Karpas-422 (cell line): ENCODE measurements around the gene NFS1. TPM values are rescaled to one million over a fixed set of nuclear protein-coding genes. Genes with fewer than 3 reads are reported as not detected.

Experiments used
- DNase-seq: peaks from one replicate; pipeline ENCODE4 v3.0.0-alpha.2; 2015
- H2AFZ ChIP-seq: fragments of 200-600 bp; sonication (generic); 2 replicates; pipeline ENCODE4 v1.6.1; 2014; ENCODE audit warnings: antibody characterized with exemption, low read length, mixed read lengths
- H3K27ac ChIP-seq: fragments of 200-600 bp; sonication (generic); 2 replicates; pipeline ENCODE4 v1.5.1; 2014; ENCODE audit warnings: mild to moderate bottlenecking, low read length, moderate library complexity
- H3K27me3 ChIP-seq: fragments of 200-600 bp; sonication (generic); 2 replicates; pipeline ENCODE4 v1.6.1; 2014; ENCODE audit warnings: low read length, mixed read lengths
- H3K36me3 ChIP-seq: fragments of 200-600 bp; sonication (generic); 2 replicates; pipeline ENCODE4 v1.6.1; 2014; ENCODE audit warnings: low read length, mixed read lengths; ENCODE audit not compliant: insufficient read depth
- H3K4me1 ChIP-seq: fragments of 200-600 bp; sonication (generic); 2 replicates; pipeline ENCODE4 v1.6.1; 2014; ENCODE audit warnings: mild to moderate bottlenecking, low read length, mixed read lengths
- H3K4me2 ChIP-seq: fragments of 200-600 bp; sonication (generic); 2 replicates; pipeline ENCODE4 v1.6.1; 2014; ENCODE audit warnings: low read length, low read depth, mild to moderate bottlenecking; ENCODE audit not compliant: poor library complexity, severe bottlenecking
- H3K4me3 ChIP-seq: fragments of 200-600 bp; sonication (generic); 2 replicates; pipeline ENCODE4 v1.5.1; 2014; ENCODE audit warnings: mild to moderate bottlenecking, antibody characterized with exemption, low read length, mixed read lengths
- H3K79me2 ChIP-seq: fragments of 200-600 bp; sonication (generic); 2 replicates; pipeline ENCODE4 v1.6.1; 2014; ENCODE audit warnings: mild to moderate bottlenecking, low read length, mixed read lengths
- H3K9ac ChIP-seq: fragments of 200-600 bp; sonication (generic); 2 replicates; pipeline ENCODE4 v1.6.0; 2014; ENCODE audit warnings: low read length
- H3K9me2 ChIP-seq: fragments of 200-600 bp; sonication (generic), shearing (Covaris generic); replicated peaks from 2 replicates; pipeline ENCODE4 v1.6.0; 2014; ENCODE audit warnings: mild to moderate bottlenecking, low read length, moderate library complexity; ENCODE audit not compliant: insufficient read depth
- H3K9me3 ChIP-seq: fragments of 300-700, 200-600 bp; sonication (generic); 2 replicates; pipeline ENCODE4 v1.6.1; 2014; ENCODE audit warnings: low read length, mixed read lengths
- H4K20me1 ChIP-seq: fragments of 200-600 bp; sonication (generic); 2 replicates; pipeline ENCODE4 v1.6.1; 2014; ENCODE audit warnings: mild to moderate bottlenecking, antibody characterized with exemption, low read length, low read depth; ENCODE audit not compliant: insufficient read depth
- total RNA-seq: library from RNA; depleted of rRNA; stranded (reverse); fragments of >200 nt; shearing (Covaris generic); gene quantifications from 2 replicates; pipeline ENCODE4 v1.2.3, GENCODE V29; 2014; ENCODE audit warnings: low replicate concordance

The NFS1 gene
- total RNA-seq, 1 experiment from 2014 or later, result 62.6 TPM

DNA sequence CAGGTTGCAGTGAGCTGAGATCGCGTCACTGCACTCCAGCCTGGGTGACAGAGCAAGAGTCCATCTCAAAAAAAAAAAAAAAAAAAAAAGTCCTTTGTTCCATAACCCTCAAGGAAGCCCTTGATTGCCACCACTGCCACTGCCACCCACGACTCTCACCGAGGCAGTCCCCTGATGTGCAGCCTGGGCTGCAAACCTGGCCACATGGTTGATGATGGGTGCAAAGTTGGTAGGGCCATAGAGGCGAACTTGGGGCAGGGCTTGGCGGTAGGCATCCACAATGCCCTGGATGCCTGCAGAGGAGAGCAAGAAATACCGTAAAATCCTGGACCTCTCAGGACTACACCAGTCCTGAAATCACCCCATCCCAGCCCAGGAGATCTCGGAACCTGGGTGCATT lies 72.0 kb downstream of the NFS1 start:
- no peak overlapping the region for H3K4me3 ChIP-seq
- no peaks in the 10 kb centered on the region for H3K4me1 ChIP-seq
- no peaks in the 10 kb centered on the region for H4K20me1 ChIP-seq
- H2AFZ ChIP-seq, result no peak overlapping the region
- H3K9me3 ChIP-seq, result no peaks in the 10 kb centered on the region
- no peak for DNase-seq
- H3K36me3 ChIP-seq, result peaks cover 38% of the 10 kb centered on the region
- H3K27me3 ChIP-seq, result no peaks in the 10 kb centered on the region
- H3K27ac ChIP-seq, result no peak overlapping the region
- no peaks in the 10 kb centered on the region for H3K79me2 ChIP-seq
- no peaks in the 10 kb centered on the region for H3K9me2 ChIP-seq
- H3K4me2 ChIP-seq, result no peak overlapping the region
- H3K9ac ChIP-seq, result no peak overlapping the region

DNA sequence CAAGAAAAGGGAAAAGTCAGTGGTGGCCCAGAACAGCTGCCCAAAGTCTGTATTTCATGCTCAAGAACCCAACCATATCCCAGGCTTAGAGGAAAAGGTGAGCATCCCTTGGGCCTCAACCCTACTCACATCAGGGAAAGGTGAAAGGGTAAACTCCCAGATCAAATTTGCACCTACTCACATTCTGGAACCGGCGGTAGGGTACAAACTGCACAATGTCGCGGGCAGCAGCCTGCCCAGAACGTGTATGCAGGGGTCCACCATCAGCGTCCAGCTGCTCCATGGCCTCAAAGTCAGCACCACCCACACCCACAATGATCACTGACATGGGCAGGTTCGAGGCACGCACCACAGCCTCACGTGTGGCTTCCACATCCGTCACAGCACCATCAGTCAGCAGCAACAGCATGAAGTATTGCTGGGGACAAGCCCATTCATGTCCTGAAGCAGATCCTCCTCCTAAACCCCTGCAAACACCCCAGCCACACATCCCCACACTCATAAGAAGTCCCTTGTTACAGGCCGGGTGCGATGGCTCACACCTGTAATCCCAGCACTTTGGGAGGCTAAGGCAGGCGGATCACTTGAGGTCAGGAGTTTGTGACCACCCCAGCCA lies 72.7 kb downstream of the NFS1 start:
- Histone ChIP-seq H3K4me3 (no peak overlapping the region), H3K27me3 (no peaks in the 10 kb centered on the region), H4K20me1 (no peaks in the 10 kb centered on the region), H2AFZ (no peak overlapping the region), H3K9me2 (no peaks in the 10 kb centered on the region), H3K79me2 (no peaks in the 10 kb centered on the region), H3K9me3 (no peaks in the 10 kb centered on the region), H3K27ac (no peak overlapping the region), H3K9ac (no peak overlapping the region), H3K36me3 (peaks cover 38% of the 10 kb centered on the region), H3K4me1 (no peaks in the 10 kb centered on the region), H3K4me2 (no peak overlapping the region)
- no peak for DNase-seq

DNA sequence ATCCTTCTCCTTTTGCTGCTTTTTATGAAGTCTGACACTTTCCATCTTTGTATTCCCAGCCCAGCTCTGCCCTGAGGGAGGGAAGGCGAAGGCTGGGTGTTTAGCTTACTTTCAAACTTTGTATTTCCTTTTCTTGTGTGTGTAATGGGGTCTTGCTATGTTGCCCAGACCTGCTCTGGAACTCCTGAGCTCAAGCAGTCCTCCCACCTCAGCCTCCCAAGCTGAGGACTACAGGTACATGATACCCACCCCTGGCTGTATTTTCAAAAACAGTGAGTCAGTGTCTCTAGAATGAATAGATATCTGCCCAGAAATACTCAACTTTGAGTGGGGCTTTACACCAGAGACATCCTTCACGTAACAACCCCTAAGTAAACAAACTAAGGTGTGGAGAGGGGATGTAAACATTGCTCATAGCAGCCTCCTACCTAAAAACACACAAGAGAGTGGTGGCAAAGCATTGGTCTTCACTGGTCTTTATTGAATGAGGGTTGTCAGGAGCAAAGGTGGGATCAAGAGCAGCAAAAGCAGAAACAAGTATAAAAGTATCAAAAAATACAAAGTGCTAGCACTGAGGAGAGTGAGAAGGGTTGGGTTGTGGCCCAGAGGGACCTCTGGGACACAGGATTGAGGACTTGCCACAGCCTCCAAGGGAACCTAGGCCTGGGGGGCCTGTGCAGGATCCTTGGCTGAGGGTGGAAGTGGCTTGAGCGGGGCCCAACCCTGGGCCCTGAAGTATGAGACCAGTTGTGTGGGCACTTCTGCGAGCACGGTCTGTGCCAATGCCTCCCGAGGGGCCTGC lies 73.4 kb downstream of the NFS1 start:
- DNase-seq, result no peak
- Histone ChIP-seq H3K4me3 (no peak overlapping the region), H3K79me2 (no peaks in the 10 kb centered on the region), H2AFZ (no peak overlapping the region), H3K4me1 (peaks cover 2% of the 10 kb centered on the region), H3K36me3 (peaks cover 35% of the 10 kb centered on the region), H3K9me3 (no peaks in the 10 kb centered on the region), H3K27me3 (no peaks in the 10 kb centered on the region), H4K20me1 (no peaks in the 10 kb centered on the region), H3K4me2 (no peak overlapping the region), H3K9me2 (no peaks in the 10 kb centered on the region), H3K27ac (no peak overlapping the region), H3K9ac (no peak overlapping the region)

DNA sequence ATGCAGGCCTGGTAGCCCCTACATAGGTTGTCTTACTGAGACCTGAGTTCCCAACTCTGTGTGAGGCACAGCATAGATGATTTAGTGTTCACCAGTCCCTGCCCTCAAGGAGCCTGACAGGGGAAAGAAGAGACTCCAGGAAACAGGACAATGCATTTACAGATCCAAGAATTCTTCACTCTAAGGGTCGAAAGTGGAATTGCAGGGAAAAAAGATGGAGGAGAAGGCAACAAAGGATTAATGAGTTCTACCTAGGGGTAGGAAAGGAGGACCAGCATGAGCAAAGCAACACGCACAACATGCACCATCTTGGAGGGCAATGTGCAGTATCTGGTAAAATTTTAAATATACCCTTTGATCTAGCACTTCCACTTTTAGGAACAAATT lies 77.6 kb downstream of the NFS1 start:
- Histone ChIP-seq H3K4me2 (no peak overlapping the region), H3K27ac (no peak overlapping the region), H4K20me1 (no peaks in the 10 kb centered on the region), H3K27me3 (no peaks in the 10 kb centered on the region), H3K36me3 (peaks cover 13% of the 10 kb centered on the region; the same call in 1 of the 2 replicates), H2AFZ (no peak overlapping the region), H3K4me1 (peaks cover 40% of the 10 kb centered on the region), H3K9me2 (no peaks in the 10 kb centered on the region), H3K9ac (no peak overlapping the region), H3K4me3 (no peak overlapping the region), H3K9me3 (no peaks in the 10 kb centered on the region), H3K79me2 (no peaks in the 10 kb centered on the region)
- DNase-seq, result no peak

DNA sequence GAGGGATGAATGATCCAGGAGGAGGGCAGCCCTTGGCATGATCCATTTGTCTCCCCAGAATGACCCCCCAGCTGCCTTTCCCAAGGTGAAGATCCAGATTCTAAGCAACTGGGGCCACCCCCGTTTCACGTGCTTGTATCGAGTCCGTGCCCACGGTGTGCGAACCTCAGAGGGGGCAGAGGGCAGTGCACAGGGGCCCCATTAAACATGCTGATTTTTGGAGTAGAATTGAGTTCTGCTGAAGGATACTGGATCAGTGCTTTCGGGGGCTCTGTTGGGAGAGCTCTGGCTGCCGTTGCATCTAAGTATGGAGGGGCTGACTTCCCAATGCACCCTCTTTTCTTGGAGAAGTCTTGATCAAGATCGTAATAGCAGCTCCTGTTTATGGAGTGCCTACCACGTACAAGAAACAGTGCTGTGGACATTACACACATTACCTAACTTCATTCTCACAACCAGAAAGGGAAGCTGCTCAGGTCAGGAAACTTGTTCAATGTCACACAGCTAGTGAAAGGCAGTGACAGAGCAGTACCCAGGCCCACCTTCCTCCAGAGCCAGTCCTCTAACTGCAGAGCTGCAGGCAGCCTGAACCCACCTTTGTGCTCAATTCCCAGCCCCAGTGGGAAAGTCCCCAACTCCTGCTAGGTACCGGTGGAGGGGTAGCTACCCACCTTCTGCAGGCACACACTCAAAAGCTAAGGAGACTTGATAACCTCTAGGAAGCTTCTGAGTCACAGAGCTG lies 78.2 kb downstream of the NFS1 start:
- DNase-seq, result no peak
- Histone ChIP-seq H2AFZ (no peak overlapping the region), H3K9me3 (no peaks in the 10 kb centered on the region), H3K9ac (no peak overlapping the region), H3K4me3 (no peak overlapping the region), H3K27ac (no peak overlapping the region), H3K27me3 (no peaks in the 10 kb centered on the region), H3K79me2 (no peaks in the 10 kb centered on the region), H4K20me1 (no peaks in the 10 kb centered on the region), H3K9me2 (no peaks in the 10 kb centered on the region), H3K4me2 (no peak overlapping the region), H3K4me1 (peaks cover 42% of the 10 kb centered on the region), H3K36me3 (peaks cover 8% of the 10 kb centered on the region; the same call in 1 of the 2 replicates)

DNA sequence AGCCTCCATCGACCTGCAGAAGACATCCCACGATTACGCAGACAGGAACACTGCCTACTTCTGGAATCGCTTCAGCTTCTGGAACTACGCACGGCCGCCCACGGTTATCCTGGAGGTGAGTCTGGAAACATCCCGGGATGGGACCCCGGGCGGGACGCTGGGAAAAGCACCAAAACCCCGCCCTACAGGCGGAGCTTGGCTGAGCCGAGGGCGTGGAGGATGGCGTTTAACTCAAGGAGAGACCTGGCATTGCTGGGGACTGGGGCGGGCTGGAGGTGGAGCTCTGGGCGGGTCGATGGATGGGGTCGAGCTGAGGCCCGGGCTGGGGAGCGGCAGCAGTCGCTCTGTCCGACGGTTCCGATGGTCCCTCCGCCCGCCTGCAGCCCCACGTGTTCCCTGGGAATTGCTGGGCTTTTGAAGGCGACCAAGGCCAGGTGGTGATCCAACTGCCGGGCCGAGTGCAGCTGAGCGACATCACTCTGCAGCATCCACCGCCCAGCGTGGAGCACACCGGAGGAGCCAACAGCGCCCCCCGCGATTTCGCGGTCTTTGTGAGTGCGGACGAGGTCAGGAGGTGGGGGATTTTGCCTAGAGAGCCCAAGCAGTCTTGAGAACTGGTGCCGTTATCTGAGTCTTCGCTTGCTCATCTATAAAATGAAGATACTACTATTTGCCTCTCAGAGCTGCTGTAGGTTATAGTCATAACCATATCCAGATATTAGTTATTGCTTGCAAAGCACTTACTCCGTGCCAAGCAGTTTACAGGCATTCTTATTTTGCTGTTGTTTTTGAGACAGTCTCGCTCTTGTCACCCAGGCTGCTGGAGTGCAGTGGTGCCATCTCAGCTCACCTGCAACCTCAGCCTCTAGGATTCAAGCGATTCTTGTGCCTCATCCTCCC lies 79.7 kb downstream of the NFS1 start:
- Histone ChIP-seq H3K27me3 (no peaks in the 10 kb centered on the region), H3K79me2 (no peaks in the 10 kb centered on the region), H3K4me2 (peak overlapping the region; percentile 90), H3K4me3 (peak overlapping the region; percentile 74), H3K9me2 (no peaks in the 10 kb centered on the region), H4K20me1 (no peaks in the 10 kb centered on the region), H3K9ac (peak overlapping the region; percentile 63), H2AFZ (peak overlapping the region; percentile 87; the same call in 1 of the 2 replicates), H3K9me3 (no peaks in the 10 kb centered on the region), H3K36me3 (no peaks in the 10 kb centered on the region), H3K27ac (0 out of 2 replicates have a peak overlapping the region, but pooled peaks have one; percentile 1), H3K4me1 (peaks cover 49% of the 10 kb centered on the region)
- peak; percentile 94 for DNase-seq

DNA sequence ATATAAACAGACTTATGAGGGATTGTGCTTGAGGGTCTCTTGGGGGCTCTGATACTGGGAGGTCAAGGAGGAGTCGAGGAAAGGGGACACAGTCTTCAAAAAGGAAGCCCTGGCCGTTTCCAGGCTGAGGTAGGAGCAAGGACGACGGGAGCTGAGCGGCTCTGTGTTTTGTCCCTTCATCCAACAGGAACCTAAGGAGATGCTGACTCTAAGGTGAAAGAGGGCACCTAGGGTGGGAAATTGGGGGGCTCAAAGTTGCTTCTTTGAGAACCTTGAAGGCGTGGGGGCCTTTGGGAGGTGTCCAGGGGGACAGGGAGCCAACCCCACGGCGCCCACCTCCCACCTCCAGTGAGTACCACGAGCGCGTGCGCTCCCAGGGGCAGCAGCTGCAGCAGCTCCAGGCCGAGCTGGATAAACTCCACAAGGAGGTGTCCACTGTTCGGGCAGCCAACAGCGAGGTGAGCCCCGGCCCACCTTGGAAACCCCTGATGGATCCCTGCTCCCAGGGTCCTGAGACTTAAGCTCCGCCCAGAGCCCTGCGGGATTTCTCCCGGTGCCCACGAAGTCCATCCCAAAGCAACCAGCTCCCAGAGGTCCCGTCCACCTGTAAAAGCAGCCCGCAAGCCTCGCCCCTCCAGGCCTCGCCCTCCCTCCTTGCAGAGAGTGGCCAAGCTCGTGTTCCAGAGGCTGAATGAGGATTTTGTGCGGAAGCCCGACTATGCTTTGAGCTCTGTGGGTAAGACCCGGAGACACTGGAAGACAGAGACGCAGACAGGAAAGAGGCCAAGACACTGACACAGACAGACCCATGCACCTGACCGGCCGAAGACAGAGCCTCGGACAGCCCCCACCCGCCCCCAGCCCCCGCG lies 80.7 kb downstream of the NFS1 start:
- Histone ChIP-seq H2AFZ (0 out of 2 replicates have a peak overlapping the region, but pooled peaks have one; percentile 27), H4K20me1 (no peaks in the 10 kb centered on the region), H3K9me3 (no peaks in the 10 kb centered on the region), H3K27me3 (no peaks in the 10 kb centered on the region), H3K4me3 (peak overlapping the region; percentile 74), H3K79me2 (no peaks in the 10 kb centered on the region), H3K27ac (no peak overlapping the region), H3K9me2 (no peaks in the 10 kb centered on the region), H3K4me2 (peak overlapping the region; percentile 90), H3K9ac (peak overlapping the region; percentile 66), H3K4me1 (peaks cover 49% of the 10 kb centered on the region), H3K36me3 (no peaks in the 10 kb centered on the region)
- peak; percentile 56 for DNase-seq
